Natural killer cell (primary cell): ENCODE measurements around the gene KHDC3L. TPM values are rescaled to one million over a fixed set of nuclear protein-coding genes. Genes with fewer than 3 reads are reported as not detected.
"Not testable (repeated sequence)": the region's sequence is repeated elsewhere in the genome, so short reads cannot be mapped to it uniquely, and the experiment has no call there.

ENCODE experiments used
- ATAC-seq, 3 donors: fragments of 150-1000 bp in 2 of 3; fragments of 200-7000 bp in 1 of 3; cut with Tn5 transposase; 1 replicate in 1 of 3; 2 replicates in 2 of 3; pipeline ENCODE4 v1.10.0; 2021; ENCODE audit warnings: mild to moderate bottlenecking in 2 of 3, moderate library complexity in 2 of 3
- DNase-seq, 2 donors: peaks; one replicate each; pipeline versions ENCODE4 v3.0.0 to v3.0.0-alpha.2; 2013 to 2021; ENCODE audit warnings: mixed read lengths in 1 of 2
- H3K27ac ChIP-seq: one replicate; pipeline ENCODE4 v1.5.1; 2013; ENCODE audit warnings: mild to moderate bottlenecking, low read length
- H3K27me3 ChIP-seq: one replicate; pipeline ENCODE4 v1.6.1; 2013; ENCODE audit warnings: low read length; ENCODE audit not compliant: control insufficient read depth, insufficient read depth
- H3K36me3 ChIP-seq: one replicate; pipeline ENCODE4 v1.6.1; 2013; ENCODE audit warnings: low read length; ENCODE audit not compliant: control insufficient read depth, insufficient read depth
- H3K4me1 ChIP-seq: one replicate; pipeline ENCODE4 v1.6.1; 2013; ENCODE audit warnings: low read length; ENCODE audit not compliant: control insufficient read depth, insufficient read depth
- H3K4me3 ChIP-seq: one replicate; pipeline ENCODE4 v1.5.1; 2013; ENCODE audit warnings: low read length
- H3K9me3 ChIP-seq: one replicate; pipeline ENCODE4 v1.6.1; 2013; ENCODE audit warnings: low read length; ENCODE audit not compliant: control insufficient read depth, insufficient read depth
- H3K27ac Mint-ChIP-seq, 2 donors: one replicate each; pipeline ENCODE4 v1.8.0; 2022; ENCODE audit warnings: mild to moderate bottlenecking in 2 of 2, mixed read lengths in 2 of 2, moderate library complexity in 1 of 2
- H3K27me3 Mint-ChIP-seq, 2 donors: one replicate each; pipeline ENCODE4 v1.8.0; 2022; ENCODE audit warnings: low read depth in 2 of 2, mixed read lengths in 2 of 2
- H3K36me3 Mint-ChIP-seq: one replicate; pipeline ENCODE4 v1.8.0; 2022; ENCODE audit warnings: mixed read lengths
- H3K4me1 Mint-ChIP-seq, 2 donors: one replicate each; pipeline ENCODE4 v1.8.0; 2022; ENCODE audit warnings: mixed read lengths in 2 of 2
- H3K4me3 Mint-ChIP-seq: one replicate; pipeline ENCODE4 v1.8.0; 2022; ENCODE audit warnings: mild to moderate bottlenecking, moderate library complexity, mixed read lengths
- H3K9me3 Mint-ChIP-seq, 2 donors: one replicate each; pipeline ENCODE4 v1.8.0; 2022; ENCODE audit warnings: mixed read lengths in 2 of 2
- CTCF ChIP-seq: fragments of 200-600 bp; IDR thresholded peaks from one replicate; pipeline ENCODE4 v1.8.0; 2022; ENCODE audit warnings: antibody characterized with exemption
- WGBS: methylation state at CpG from one replicate; pipeline ENCODE4 v1.1.7; 2013; ENCODE audit warnings: missing lambda C conversion rate; ENCODE audit not compliant: insufficient coverage; 5-methylcytosine and 5-hydroxymethylcytosine counted together
- intact Hi-C: fragments of 100-400 bp; cut with micrococcal nuclease; formaldehyde crosslinking; loops from one replicate; pipeline ENCODE4 v1.14.2; 2022
- total RNA-seq, 4 donors: library from RNA; stranded (reverse); fragments of 120-200 nt in 1 of 4; gene quantifications; one replicate each; pipeline versions ENCODE4 v1.2.3 to v1.2.4, GENCODE V29; 2013 to 2022

Gene KHDC3L
- total RNA-seq, 3 donors from 2014 or later (not counting 1 experiment from before 2014, with no cell fraction given), result not detected

GRCh38 chr6:73371984-73372383 lies 9.5 kb downstream of the KHDC3L start:
- no peaks in the 10 kb centered on the region for H3K36me3 ChIP-seq
- no peaks in the 10 kb centered on the region for H3K27me3 Mint-ChIP-seq
- H3K9me3 Mint-ChIP-seq, result no peaks in the 10 kb centered on the region
- ATAC-seq (no peak), DNase-seq (no peak)
- H3K9me3 ChIP-seq, result peaks cover 10% of the 10 kb centered on the region
- H3K27me3 ChIP-seq, result no peaks in the 10 kb centered on the region
- H3K4me1 Mint-ChIP-seq, result no peaks in the 10 kb centered on the region
- no peaks in the 10 kb centered on the region for H3K4me1 ChIP-seq
- 90% methylated on average over 3 of the region's 4 CpGs for WGBS
- H3K27ac Mint-ChIP-seq, result no peak overlapping the region
- no peaks in the 10 kb centered on the region for H3K36me3 Mint-ChIP-seq
- intact Hi-C loops, result no loop called here
- H3K4me3 ChIP-seq, result no peak overlapping the region
- TF ChIP-seq CTCF, result no peak
- H3K27ac ChIP-seq, result no peak overlapping the region
- no peak overlapping the region for H3K4me3 Mint-ChIP-seq

- no peaks in the 10 kb centered on the region for H3K27me3 ChIP-seq
- Mint-ChIP-seq H3K9me3 (no peaks in the 10 kb centered on the region), H3K27ac (no peak overlapping the region), H3K36me3 (no peaks in the 10 kb centered on the region), H3K27me3 (no peaks in the 10 kb centered on the region), H3K4me1 (no peaks in the 10 kb centered on the region), H3K4me3 (no peak overlapping the region)
- intact Hi-C loops, result no loop called here
- ATAC-seq, result no peak
- DNase-seq, result no peak
- no peaks in the 10 kb centered on the region for H3K36me3 ChIP-seq
- no peak for TF ChIP-seq CTCF
- no peak overlapping the region for H3K27ac ChIP-seq
- no peaks in the 10 kb centered on the region for H3K4me1 ChIP-seq
- H3K9me3 ChIP-seq, result peaks cover 10% of the 10 kb centered on the region
- H3K4me3 ChIP-seq, result no peak overlapping the region
- 91% methylated on average over 10 of the region's 10 CpGs for WGBS
Observed at GRCh38 chr6:73372516-73372915, 10.1 kb downstream of the KHDC3L start.

- Mint-ChIP-seq H3K27ac (no peak overlapping the region), H3K4me3 (no peak overlapping the region), H3K36me3 (no peaks in the 10 kb centered on the region), H3K4me1 (no peaks in the 10 kb centered on the region), H3K27me3 (no peaks in the 10 kb centered on the region), H3K9me3 (no peaks in the 10 kb centered on the region)
- TF ChIP-seq CTCF, result no peak
- no peak for ATAC-seq
- H3K27ac ChIP-seq, result no peak overlapping the region
- WGBS, result 94% methylated on average over 1 of the region's 1 CpG
- no peaks in the 10 kb centered on the region for H3K27me3 ChIP-seq
- intact Hi-C loops, result no loop called here
- no peak overlapping the region for H3K4me3 ChIP-seq
- H3K4me1 ChIP-seq, result no peaks in the 10 kb centered on the region
- peaks cover 10% of the 10 kb centered on the region for H3K9me3 ChIP-seq
- no peaks in the 10 kb centered on the region for H3K36me3 ChIP-seq
- no peak for DNase-seq
Observed at GRCh38 chr6:73375216-73375615, 12.8 kb downstream of the KHDC3L start.

- no peak overlapping the region for H3K4me3 Mint-ChIP-seq
- Histone ChIP-seq H3K36me3 (no peaks in the 10 kb centered on the region), H3K27me3 (no peaks in the 10 kb centered on the region), H3K4me1 (no peaks in the 10 kb centered on the region), H3K27ac (no peak overlapping the region), H3K9me3 (peaks cover 2% of the 10 kb centered on the region), H3K4me3 (no peak overlapping the region)
- H3K36me3 Mint-ChIP-seq, result no peaks in the 10 kb centered on the region
- no peak overlapping the region for H3K27ac Mint-ChIP-seq
- intact Hi-C loops, result no loop called here
- no peaks in the 10 kb centered on the region for H3K27me3 Mint-ChIP-seq
- H3K9me3 Mint-ChIP-seq, result no peaks in the 10 kb centered on the region
- WGBS, result no CpG with 5 or more reads among the region's 3 CpGs
- no peaks in the 10 kb centered on the region for H3K4me1 Mint-ChIP-seq
- DNase-seq (no peak), ATAC-seq (no peak)
- no peak for TF ChIP-seq CTCF
Observed at GRCh38 chr6:73377225-73377624, 14.8 kb downstream of the KHDC3L start.

- H3K4me1 Mint-ChIP-seq, H3K36me3 ChIP-seq, H3K27ac Mint-ChIP-seq, H3K27me3 ChIP-seq, H3K4me3 ChIP-seq, H3K9me3 Mint-ChIP-seq, H3K36me3 Mint-ChIP-seq, H3K9me3 ChIP-seq, H3K4me3 Mint-ChIP-seq, H3K4me1 ChIP-seq, ATAC-seq, DNase-seq, H3K27ac ChIP-seq, H3K27me3 Mint-ChIP-seq, intact Hi-C loops: not testable (repeated sequence)
- WGBS, result 94% methylated on average over 10 of the region's 10 CpGs
Observed at GRCh38 chr6:73381531-73381930, 19.1 kb downstream of the KHDC3L start.
